HepG2 (cell line): ENCODE data around the gene EIF2AK2. TPM values are rescaled to one million over a fixed set of nuclear protein-coding genes. Genes with fewer than 3 reads are reported as not detected.

Source experiments
- CBX5 ChIP-seq: sonication (generic); formaldehyde crosslinking; IDR thresholded peaks from 2 replicates; pipeline ENCODE4 v1.4.0; 2020; ENCODE audit warnings: missing genetic modification reagents, borderline replicate concordance
- FOXA3 ChIP-seq: IDR thresholded peaks from 2 replicates; pipeline ENCODE4 v1.6.1; 2016; ENCODE audit warnings: missing genetic modification reagents, missing compliant biosample characterization
- KLF16 ChIP-seq, 2 experiments: sonication (generic) in 1 of 2; formaldehyde crosslinking in 1 of 2; IDR thresholded peaks; 2 replicates each; pipeline versions ENCODE4 v1.6.1 to v1.8.0; 2016 to 2023; ENCODE audit warnings: missing genetic modification reagents in 2 of 2, missing compliant biosample characterization in 1 of 2
- MIER3 ChIP-seq: IDR thresholded peaks from 2 replicates; pipeline ENCODE4 v1.6.1; 2016; ENCODE audit warnings: missing compliant biosample characterization, borderline replicate concordance
- NCOA2 ChIP-seq: sonication (generic); formaldehyde crosslinking; IDR thresholded peaks from 2 replicates; pipeline ENCODE4 v1.8.0; 2022; ENCODE audit warnings: inconsistent platforms
- NCOA5 ChIP-seq: sonication (generic); formaldehyde crosslinking; IDR thresholded peaks from 2 replicates; pipeline ENCODE4 v1.4.0; 2020; ENCODE audit warnings: missing genetic modification reagents
- RFX5 ChIP-seq: IDR thresholded peaks from 2 replicates; pipeline ENCODE4 v1.6.1; 2011; ENCODE audit warnings: low read depth, low read length, improper control_type of control experiment
- RFXAP ChIP-seq: sonication (generic); formaldehyde crosslinking; IDR thresholded peaks from 2 replicates; pipeline ENCODE4 v1.4.0; 2020; ENCODE audit warnings: missing genetic modification reagents, borderline replicate concordance
- SALL2 ChIP-seq: sonication (generic); formaldehyde crosslinking; IDR thresholded peaks from 2 replicates; pipeline ENCODE4 v1.8.1; 2023; ENCODE audit warnings: mild to moderate bottlenecking, missing genetic modification reagents, inconsistent platforms
- SIN3B ChIP-seq: fragments of 150-350 bp; IDR thresholded peaks from 2 replicates; pipeline ENCODE4 v1.6.1; 2014; ENCODE audit warnings: low read length
- ZNF136 ChIP-seq: sonication (generic); formaldehyde crosslinking; IDR thresholded peaks from 2 replicates; pipeline ENCODE4 v1.8.1; 2022; ENCODE audit warnings: low read depth, mild to moderate bottlenecking, moderate library complexity, missing genetic modification reagents
- ZNF317 ChIP-seq: sonication (generic); formaldehyde crosslinking; IDR thresholded peaks from 2 replicates; pipeline ENCODE4 v1.5.0; 2020; ENCODE audit warnings: mild to moderate bottlenecking, missing genetic modification reagents
- ZNF331 ChIP-seq: sonication (generic); formaldehyde crosslinking; IDR thresholded peaks from 2 replicates; pipeline ENCODE4 v1.4.0; 2020; ENCODE audit warnings: missing genetic modification reagents
- ZNF335 ChIP-seq: sonication (generic); formaldehyde crosslinking; IDR thresholded peaks from 2 replicates; pipeline ENCODE4 v1.4.0; 2020; ENCODE audit warnings: missing genetic modification reagents
- ZNF496 ChIP-seq: sonication (generic); formaldehyde crosslinking; IDR thresholded peaks from 2 replicates; pipeline ENCODE4 v1.8.1; 2023; ENCODE audit warnings: mild to moderate bottlenecking, moderate library complexity, missing genetic modification reagents; ENCODE audit not compliant: insufficient replicate concordance
- ZNF780A ChIP-seq: sonication (generic); formaldehyde crosslinking; IDR thresholded peaks from 2 replicates; pipeline ENCODE4 v1.8.0; 2022; ENCODE audit warnings: mild to moderate bottlenecking, missing genetic modification reagents, moderate library complexity
- polyA plus RNA-seq, 8 experiments: library from polyadenylated mRNA; depleted of rRNA in 3 of 8; stranded (reverse) in 7 of 8; unstranded in 1 of 8; fragments of >200 nt; fragmentation: Illumina TruSeq in 4 of 8; extraction: Trizol in 4 of 8; gene quantifications; 2 replicates each; pipeline versions ENCODE4 v1.2.1 to v1.2.3, GENCODE V29; 2011 to 2016; ENCODE audit warnings: low read depth in 4 of 8, missing spikeins in 1 of 8, mixed read lengths in 1 of 8; ENCODE audit not compliant: insufficient read depth in 1 of 8
- total RNA-seq, 5 experiments: library from RNA; depleted of rRNA; stranded (reverse); fragments of >200 nt; fragmentation: Illumina TruSeq; extraction: Trizol; gene quantifications; 2 replicates each; pipeline ENCODE4 v1.2.3, GENCODE V29; 2016; ENCODE audit warnings: low read depth in 1 of 5
- TF ChIP-seq, protein P1 (sequence below): sonication (generic); formaldehyde crosslinking; IDR thresholded peaks from 2 replicates; pipeline ENCODE4 v1.4.0; 2020; ENCODE audit warnings: mild to moderate bottlenecking, missing genetic modification reagents
- TF ChIP-seq, protein P2 (sequence below): sonication (generic); formaldehyde crosslinking; IDR thresholded peaks from 2 replicates; pipeline ENCODE4 v1.4.0; 2020; ENCODE audit warnings: missing genetic modification reagents
- TF ChIP-seq, protein P3 (sequence below): sonication (generic); formaldehyde crosslinking; IDR thresholded peaks from 2 replicates; pipeline ENCODE4 v1.8.0; 2022; ENCODE audit warnings: mild to moderate bottlenecking, missing genetic modification reagents, moderate library complexity
- TF ChIP-seq, protein P4 (sequence below): IDR thresholded peaks from 2 replicates; pipeline ENCODE4 v1.6.1; 2018; ENCODE audit warnings: missing genetic modification reagents
- TF ChIP-seq, protein P5 (sequence below): sonication (generic); formaldehyde crosslinking; IDR thresholded peaks from 2 replicates; pipeline ENCODE4 v1.5.1; 2020; ENCODE audit warnings: missing genetic modification reagents, mild to moderate bottlenecking, borderline replicate concordance

Gene EIF2AK2
- total and polyA plus RNA-seq, 2 of the 13 experiments (the other 11 are each of a cell fraction or from before 2014, with no cell fraction given): 10.2 to 26.1 TPM

DNA sequence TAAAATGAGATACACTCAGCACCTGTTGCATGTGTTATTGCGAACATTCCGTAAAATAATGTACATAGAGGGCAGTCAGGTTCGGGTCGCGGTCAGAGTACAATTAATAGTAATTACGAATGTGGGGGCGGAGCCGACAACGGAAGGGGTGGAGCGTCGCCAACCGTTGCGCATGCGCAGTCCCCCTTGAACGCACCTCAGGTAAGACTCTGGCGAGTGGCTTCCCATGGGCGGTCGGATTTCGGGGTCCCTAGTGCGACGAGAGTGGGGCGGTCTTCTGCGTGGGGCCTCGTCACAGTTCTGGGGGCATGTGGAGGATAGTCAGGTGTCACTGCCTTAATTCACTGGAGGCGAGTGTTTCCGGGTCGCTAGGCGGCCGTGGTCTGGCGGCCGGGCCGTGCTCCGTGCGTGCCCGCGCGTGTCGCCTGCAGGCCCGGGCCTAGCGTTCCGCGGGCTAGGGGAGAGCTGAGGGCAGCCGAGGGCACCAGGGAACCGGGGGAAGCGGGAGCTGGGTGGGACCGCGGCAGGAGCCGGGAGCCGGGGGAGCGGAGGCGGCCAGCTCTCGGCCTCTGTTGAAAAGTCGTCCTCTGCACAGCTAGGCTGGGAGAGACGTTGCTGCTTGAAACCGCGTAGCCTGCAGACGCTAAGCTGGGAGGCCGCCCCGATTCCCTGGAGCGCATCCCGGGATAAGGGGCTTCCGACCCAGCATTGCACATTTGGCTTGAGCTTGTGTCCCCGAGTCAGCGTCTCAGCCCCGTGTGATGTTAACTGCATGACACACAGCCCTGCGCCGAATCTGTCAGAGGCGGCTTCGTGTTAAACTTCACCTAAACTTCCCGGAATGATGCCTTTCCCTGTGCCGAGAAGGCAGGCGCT, 39.8 kb upstream of the EIF2AK2 start, which contains the start of gene CEBPZOS (continued):
- TF ChIP-seq RFXAP: peak; percentile 56; the same call in 1 of the 2 replicates
- TF ChIP-seq NCOA2 (CRISPR knock-in tag): peak; percentile 9; the same call in 1 of the 2 replicates
- TF ChIP-seq ZNF317 (CRISPR knock-in tag): peak; percentile 52
- 0 out of 2 replicates have a peak, but pooled peaks have one; percentile 51 for TF ChIP-seq ZNF136 (CRISPR knock-in tag)
- no peak for TF ChIP-seq RFX5
- no peak; the same call in 1 of the 2 replicates for TF ChIP-seq CBX5
- peak; percentile 55; the same call in 1 of the 2 replicates for TF ChIP-seq MIER3 (CRISPR knock-in tag)
- TF ChIP-seq ZNF780A (CRISPR knock-in tag): no peak
- TF ChIP-seq, protein P1, sequence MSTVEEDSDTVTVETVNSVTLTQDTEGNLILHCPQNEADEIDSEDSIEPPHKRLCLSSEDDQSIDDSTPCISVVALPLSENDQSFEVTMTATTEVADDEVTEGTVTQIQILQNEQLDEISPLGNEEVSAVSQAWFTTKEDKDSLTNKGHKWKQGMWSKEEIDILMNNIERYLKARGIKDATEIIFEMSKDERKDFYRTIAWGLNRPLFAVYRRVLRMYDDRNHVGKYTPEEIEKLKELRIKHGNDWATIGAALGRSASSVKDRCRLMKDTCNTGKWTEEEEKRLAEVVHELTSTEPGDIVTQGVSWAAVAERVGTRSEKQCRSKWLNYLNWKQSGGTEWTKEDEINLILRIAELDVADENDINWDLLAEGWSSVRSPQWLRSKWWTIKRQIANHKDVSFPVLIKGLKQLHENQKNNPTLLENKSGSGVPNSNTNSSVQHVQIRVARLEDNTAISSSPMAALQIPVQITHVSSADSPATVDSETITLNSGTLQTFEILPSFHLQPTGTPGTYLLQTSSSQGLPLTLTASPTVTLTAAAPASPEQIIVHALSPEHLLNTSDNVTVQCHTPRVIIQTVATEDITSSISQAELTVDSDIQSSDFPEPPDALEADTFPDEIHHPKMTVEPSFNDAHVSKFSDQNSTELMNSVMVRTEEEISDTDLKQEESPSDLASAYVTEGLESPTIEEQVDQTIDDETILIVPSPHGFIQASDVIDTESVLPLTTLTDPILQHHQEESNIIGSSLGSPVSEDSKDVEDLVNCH (CRISPR knock-in tag): no peak
- TF ChIP-seq FOXA3 (CRISPR knock-in tag): peak; percentile 38
- peak in 1 of 2 experiments; percentile 28; a peak in 1 of 4 replicates for TF ChIP-seq KLF16 (CRISPR knock-in tag; IDR thresholded peaks at IDR 0.05)
- TF ChIP-seq, protein P2, sequence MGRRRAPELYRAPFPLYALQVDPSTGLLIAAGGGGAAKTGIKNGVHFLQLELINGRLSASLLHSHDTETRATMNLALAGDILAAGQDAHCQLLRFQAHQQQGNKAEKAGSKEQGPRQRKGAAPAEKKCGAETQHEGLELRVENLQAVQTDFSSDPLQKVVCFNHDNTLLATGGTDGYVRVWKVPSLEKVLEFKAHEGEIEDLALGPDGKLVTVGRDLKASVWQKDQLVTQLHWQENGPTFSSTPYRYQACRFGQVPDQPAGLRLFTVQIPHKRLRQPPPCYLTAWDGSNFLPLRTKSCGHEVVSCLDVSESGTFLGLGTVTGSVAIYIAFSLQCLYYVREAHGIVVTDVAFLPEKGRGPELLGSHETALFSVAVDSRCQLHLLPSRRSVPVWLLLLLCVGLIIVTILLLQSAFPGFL (CRISPR knock-in tag): 0 out of 2 replicates have a peak, but pooled peaks have one; percentile 55
- peak; percentile 5; the same call in 1 of the 2 replicates for TF ChIP-seq ZNF331 (CRISPR knock-in tag)
- no peak for TF ChIP-seq ZNF335 (CRISPR knock-in tag)
- no peak for TF ChIP-seq ZNF496 (CRISPR knock-in tag)
- TF ChIP-seq, protein P3, sequence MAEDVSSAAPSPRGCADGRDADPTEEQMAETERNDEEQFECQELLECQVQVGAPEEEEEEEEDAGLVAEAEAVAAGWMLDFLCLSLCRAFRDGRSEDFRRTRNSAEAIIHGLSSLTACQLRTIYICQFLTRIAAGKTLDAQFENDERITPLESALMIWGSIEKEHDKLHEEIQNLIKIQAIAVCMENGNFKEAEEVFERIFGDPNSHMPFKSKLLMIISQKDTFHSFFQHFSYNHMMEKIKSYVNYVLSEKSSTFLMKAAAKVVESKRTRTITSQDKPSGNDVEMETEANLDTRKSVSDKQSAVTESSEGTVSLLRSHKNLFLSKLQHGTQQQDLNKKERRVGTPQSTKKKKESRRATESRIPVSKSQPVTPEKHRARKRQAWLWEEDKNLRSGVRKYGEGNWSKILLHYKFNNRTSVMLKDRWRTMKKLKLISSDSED: no peak; the same call in 1 of the 2 replicates
- no peak for TF ChIP-seq NCOA5
- no peak for TF ChIP-seq SIN3B
- no peak; the same call in 1 of the 2 replicates for TF ChIP-seq SALL2
- TF ChIP-seq, protein P4, sequence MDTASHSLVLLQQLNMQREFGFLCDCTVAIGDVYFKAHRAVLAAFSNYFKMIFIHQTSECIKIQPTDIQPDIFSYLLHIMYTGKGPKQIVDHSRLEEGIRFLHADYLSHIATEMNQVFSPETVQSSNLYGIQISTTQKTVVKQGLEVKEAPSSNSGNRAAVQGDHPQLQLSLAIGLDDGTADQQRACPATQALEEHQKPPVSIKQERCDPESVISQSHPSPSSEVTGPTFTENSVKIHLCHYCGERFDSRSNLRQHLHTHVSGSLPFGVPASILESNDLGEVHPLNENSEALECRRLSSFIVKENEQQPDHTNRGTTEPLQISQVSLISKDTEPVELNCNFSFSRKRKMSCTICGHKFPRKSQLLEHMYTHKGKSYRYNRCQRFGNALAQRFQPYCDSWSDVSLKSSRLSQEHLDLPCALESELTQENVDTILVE (CRISPR knock-in tag): peak; percentile 68
- TF ChIP-seq, protein P5, sequence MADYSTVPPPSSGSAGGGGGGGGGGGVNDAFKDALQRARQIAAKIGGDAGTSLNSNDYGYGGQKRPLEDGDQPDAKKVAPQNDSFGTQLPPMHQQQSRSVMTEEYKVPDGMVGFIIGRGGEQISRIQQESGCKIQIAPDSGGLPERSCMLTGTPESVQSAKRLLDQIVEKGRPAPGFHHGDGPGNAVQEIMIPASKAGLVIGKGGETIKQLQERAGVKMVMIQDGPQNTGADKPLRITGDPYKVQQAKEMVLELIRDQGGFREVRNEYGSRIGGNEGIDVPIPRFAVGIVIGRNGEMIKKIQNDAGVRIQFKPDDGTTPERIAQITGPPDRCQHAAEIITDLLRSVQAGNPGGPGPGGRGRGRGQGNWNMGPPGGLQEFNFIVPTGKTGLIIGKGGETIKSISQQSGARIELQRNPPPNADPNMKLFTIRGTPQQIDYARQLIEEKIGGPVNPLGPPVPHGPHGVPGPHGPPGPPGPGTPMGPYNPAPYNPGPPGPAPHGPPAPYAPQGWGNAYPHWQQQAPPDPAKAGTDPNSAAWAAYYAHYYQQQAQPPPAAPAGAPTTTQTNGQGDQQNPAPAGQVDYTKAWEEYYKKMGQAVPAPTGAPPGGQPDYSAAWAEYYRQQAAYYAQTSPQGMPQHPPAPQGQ (CRISPR knock-in tag): no peak
